H7 (cell line): ENCODE measurements around the gene MAML2. TPM values are rescaled to one million over a fixed set of nuclear protein-coding genes. Genes with fewer than 3 reads are reported as not detected.

ENCODE experiments used
- DNase-seq: peaks from one replicate; pipeline ENCODE4 v3.0.0; 2012
- H3K27me3 ChIP-seq: 2 replicates; pipeline ENCODE4 v1.6.0; 2011; ENCODE audit warnings: mild to moderate bottlenecking, low read length; ENCODE audit not compliant: control insufficient read depth, insufficient read depth
- H3K36me3 ChIP-seq: replicated peaks from 2 replicates; pipeline ENCODE4 v1.5.1; 2011; ENCODE audit warnings: low read length; ENCODE audit not compliant: control insufficient read depth, insufficient read depth
- H3K4me3 ChIP-seq: 2 replicates; pipeline ENCODE4 v1.5.1; 2011; ENCODE audit warnings: low read depth, mild to moderate bottlenecking, control low read depth, low read length, moderate library complexity; ENCODE audit not compliant: insufficient read depth
- total RNA-seq: library from RNA; depleted of rRNA; stranded (reverse); fragments of >200 nt; shearing (Covaris generic); gene quantifications from 2 replicates; pipeline ENCODE4 v1.2.3, GENCODE V29; 2014

The MAML2 gene
- total RNA-seq, 1 experiment from 2014 or later = 3.6 TPM

DNA sequence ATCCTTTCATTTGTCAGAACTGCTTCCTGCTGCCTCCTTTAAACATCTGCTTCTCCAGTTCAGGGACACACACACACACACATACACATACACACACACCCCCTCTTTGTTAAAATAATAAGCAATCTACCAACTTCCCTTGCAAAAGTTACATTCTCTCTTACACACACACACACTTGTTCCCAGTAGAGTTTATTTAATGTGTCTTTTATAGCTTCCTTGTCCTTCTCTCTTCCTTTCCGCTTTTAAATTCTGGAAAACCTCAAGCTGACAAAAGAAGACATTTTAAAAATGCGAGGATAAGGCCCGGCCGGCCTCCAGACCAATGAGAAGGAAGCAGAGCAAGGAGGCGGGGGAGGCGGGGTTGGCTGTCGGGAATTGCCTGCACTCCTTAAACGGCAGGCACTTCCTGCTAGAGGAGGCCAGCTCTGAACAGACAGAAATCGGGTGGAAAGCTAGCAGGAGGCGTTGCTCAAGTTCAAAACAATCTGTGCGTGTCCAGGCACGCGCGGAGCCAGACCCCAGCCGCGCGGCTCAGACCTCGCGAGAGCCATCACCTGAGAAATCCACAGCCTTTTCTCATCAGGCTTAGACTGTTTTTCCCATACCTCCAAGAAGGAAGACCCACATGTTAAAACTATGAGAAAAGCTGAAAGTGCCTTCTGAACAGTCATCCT lies 99.9 kb downstream of the MAML2 start:
- H3K27me3 ChIP-seq = no peaks in the 10 kb centered on the region

DNA sequence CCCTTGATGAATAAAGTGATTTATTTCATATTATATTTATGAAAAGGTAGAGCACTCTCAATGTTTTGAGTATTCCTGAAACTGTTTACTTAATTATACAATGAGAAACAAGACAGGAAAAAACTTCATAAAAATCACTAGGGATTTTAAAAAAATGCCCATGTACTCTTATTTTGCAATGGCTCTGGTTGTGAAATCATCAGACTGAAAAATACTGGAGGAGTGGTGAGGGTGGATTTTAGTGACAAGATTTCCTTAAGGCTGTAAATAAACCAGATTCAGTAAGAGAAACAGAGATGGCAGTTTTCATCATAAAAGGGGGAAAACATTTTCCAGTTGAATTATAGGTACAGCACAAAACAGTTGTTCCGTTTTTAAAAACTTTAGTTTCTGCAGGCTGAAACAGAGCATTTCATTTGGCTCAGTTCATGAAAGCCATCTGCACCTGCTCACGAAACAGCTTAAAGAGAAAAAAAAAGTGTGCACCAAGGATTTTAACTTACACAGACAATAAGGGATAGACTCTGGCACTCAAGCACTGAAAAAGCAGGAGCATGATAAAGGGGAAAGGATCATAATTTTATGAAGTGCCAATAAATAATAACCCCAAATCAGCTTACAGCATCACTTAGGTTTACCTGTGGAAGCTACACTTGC lies 100.7 kb downstream of the MAML2 start:
- H3K4me3 ChIP-seq = no peak overlapping the region
- no peak for DNase-seq
- H3K36me3 ChIP-seq = no peaks in the 10 kb centered on the region
- H3K27me3 ChIP-seq = no peaks in the 10 kb centered on the region

More for the DNA sequence above, 99.9 kb downstream of the MAML2 start:
- peak overlapping the region; percentile 42 for H3K4me3 ChIP-seq
- no peaks in the 10 kb centered on the region for H3K36me3 ChIP-seq
- peak; percentile 90 for DNase-seq

DNA sequence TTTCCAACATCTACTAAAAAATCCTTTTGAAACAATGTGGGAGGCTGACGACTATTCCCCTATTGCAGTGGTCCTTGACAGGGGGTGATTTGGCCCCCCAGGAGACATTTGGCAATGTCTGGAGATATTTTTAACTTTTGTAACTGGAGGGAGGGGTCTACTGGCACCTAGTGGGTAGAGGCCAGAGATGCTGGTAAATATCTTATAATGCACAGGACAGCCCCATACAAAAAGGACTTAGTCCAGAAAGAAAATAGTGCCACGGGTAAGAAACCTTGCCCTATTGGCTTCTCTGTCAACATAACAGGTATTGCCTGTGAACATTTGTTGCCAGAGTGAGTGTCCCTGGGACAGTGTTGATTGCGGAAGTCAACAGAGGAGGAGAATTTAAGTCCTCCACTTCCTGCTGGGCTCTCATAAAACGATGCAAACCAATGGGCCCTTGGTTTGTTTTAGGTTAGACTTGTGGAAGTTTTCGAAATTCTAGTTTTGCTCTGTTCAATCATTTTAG lies 101.6 kb downstream of the MAML2 start:
- peak; percentile 22 for DNase-seq
- Histone ChIP-seq H3K36me3 (no peaks in the 10 kb centered on the region), H3K4me3 (no peak overlapping the region), H3K27me3 (no peaks in the 10 kb centered on the region)

DNA sequence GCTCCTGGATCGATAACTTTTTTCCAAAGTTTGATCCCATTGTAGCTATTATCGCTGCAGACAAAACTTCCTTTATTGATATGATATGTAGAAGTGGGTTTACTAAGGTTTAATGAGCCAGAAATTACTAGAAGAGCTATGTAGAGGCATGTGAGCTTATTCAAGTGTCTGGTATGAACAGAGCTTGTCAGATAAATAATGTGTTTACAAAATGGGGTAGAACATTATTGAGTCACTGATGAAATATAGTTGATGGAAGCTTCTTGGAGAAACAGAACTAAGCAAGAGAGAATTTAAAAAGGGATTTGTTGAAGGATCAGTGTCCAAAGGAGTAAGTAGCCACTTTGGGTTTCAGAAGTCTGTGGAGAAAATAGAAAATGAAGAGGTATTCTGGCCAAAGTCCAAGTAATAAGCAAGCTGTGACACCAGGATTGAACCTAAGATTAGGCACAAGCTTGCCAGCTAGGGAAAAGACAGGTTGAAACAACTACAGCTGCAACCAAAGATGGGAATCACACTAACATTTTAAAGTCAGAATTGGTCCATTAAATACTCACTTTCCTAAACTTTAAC lies 104.3 kb downstream of the MAML2 start:
- DNase-seq = no peak
- H3K27me3 ChIP-seq = no peaks in the 10 kb centered on the region
- no peaks in the 10 kb centered on the region for H3K36me3 ChIP-seq
- no peak overlapping the region for H3K4me3 ChIP-seq

DNA sequence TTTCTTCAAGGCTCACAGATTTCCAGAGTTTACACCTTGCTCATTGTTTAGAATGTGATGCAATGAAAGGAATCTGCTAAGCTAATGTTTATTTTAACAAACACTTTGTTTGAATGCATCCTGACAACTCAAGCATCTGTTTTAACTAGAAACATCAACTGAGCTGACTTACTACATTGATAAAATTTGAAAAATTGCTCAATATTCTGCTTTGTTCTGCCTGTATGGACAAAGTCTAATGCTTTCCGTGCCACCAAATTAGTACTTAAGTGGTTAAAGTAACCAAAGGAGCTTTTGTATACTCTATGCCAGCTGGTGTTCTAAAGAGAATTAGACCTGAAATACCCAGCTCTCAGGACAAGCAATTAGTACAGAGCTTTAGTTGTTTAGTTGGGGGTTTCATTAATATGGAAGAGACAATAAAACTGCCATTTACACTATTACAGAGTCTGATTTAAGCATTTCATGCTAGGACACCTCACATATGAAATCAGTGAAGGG lies 105.2 kb downstream of the MAML2 start:
- Histone ChIP-seq H3K36me3 (no peaks in the 10 kb centered on the region), H3K4me3 (no peak overlapping the region), H3K27me3 (no peaks in the 10 kb centered on the region)
- DNase-seq = no peak

DNA sequence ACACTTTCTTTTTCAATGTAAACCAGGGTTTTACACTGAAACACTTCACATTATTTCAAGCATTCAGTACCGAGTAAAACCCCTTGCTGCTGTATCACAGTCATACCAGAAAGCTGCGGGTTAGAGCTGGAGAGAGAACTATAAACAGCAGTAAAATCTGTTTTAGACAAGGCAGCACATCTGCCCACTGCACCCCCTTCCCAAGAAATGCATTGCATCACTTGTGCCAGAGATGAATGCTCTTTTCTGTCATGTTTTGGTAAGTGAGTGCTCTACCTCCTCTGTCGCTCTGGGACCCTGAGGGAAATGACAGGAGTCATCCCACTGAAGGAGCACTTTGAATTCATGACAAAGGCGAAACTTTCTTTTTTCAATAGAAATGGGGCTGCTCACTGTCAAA lies 107.2 kb downstream of the MAML2 start:
- no peak for DNase-seq
- no peak overlapping the region for H3K4me3 ChIP-seq

DNA sequence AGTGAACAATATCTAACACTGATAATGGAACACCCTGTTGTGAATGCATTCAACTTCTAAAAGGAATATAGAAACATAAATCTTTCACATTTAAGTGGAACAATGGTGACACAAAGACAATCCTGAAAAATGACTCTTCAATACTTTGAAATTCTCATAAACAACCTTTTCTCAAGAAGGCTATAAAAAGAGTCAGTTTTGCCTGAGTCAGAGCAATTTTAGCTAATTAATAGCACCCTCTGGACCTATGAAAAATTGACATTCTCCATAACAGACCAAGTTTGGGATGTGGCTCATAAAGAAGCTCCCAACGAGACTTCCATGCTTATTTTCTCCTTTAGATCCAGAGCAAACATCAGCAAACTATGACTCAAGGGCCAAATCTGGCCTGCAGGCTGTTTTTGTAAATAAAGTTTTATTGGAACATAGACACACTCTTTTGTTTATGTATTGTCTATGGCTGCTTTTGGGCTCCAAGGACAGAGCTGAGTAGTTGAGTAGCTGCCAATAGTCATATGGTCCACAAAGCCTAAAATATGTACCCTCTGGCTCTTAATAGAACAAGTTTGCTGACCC lies 108.0 kb downstream of the MAML2 start:
- DNase-seq = no peak
- Histone ChIP-seq H3K27me3 (no peaks in the 10 kb centered on the region), H3K4me3 (no peak overlapping the region), H3K36me3 (no peaks in the 10 kb centered on the region)

More for the DNA sequence above, 107.2 kb downstream of the MAML2 start:
- H3K36me3 ChIP-seq = no peaks in the 10 kb centered on the region
- no peaks in the 10 kb centered on the region for H3K27me3 ChIP-seq

DNA sequence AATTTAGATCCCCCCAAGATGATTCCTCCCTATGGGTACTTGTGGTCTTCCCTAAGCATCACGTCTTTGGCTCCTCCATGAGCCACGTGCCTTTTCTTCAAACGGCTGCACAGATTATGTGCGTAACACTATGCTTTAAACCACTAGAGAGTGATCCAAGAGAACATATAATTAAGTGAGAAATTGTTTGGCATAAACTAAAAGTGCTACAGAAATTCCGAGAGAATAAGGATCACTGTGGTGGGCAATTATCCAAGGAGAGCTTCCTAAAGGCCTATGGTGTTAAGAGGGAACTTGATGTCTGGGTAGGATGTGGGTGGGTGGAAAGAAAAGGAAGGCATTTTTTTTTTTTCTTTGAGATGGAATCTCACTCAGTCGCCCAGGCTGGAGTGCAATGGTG lies 110.9 kb downstream of the MAML2 start:
- Histone ChIP-seq H3K27me3 (no peaks in the 10 kb centered on the region), H3K36me3 (no peaks in the 10 kb centered on the region), H3K4me3 (no peak overlapping the region)
- no peak for DNase-seq

DNA sequence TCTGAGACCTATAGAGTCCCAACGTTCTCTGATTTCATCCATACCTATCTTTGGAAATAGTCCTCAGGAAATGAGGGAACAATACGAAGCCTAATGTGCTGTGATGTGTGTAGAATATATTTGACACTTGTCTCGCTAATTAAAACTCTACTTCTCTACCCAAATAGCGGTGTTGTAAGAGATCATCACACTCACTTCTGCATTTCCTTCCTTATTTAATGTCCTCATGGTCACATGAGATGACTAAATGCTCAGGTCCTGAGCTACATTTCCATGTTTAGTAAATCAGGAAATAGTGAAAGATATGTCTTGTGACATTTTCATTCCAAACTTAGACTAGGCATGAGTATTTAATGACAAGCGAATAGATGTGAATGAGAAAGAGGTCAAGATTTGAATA lies 112.3 kb downstream of the MAML2 start:
- Histone ChIP-seq H3K4me3 (no peak overlapping the region), H3K36me3 (no peaks in the 10 kb centered on the region), H3K27me3 (no peaks in the 10 kb centered on the region)
- no peak for DNase-seq

DNA sequence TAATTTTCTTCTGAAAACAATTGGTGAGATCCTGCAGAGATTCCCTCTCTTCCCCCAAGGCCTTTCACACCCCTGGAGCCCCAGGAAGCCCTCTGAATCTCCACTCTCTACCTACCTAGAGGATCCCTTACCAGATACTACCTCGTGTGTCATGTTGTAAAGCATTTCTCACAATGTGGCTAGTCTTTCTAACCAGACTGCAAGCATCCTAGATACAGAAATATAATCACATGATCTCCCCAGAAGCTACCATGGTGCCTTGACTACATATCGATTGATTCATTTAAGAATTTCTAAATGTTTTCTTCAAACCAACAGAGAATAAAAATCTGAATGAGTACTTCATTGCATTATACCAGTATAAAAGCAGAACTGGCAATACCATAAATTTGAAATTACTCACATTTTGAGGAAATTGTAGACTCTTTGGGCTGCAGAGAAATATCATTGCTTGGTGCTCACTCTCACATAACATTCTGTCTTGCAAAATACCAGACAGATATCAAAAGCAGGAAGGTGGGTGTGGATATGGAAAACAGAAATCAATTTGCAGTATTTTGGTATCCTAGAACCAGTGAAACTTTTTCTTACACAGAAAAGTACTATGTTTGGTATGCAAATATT lies 113.5 kb downstream of the MAML2 start:
- no peaks in the 10 kb centered on the region for H3K36me3 ChIP-seq
- no peak overlapping the region for H3K4me3 ChIP-seq

DNA sequence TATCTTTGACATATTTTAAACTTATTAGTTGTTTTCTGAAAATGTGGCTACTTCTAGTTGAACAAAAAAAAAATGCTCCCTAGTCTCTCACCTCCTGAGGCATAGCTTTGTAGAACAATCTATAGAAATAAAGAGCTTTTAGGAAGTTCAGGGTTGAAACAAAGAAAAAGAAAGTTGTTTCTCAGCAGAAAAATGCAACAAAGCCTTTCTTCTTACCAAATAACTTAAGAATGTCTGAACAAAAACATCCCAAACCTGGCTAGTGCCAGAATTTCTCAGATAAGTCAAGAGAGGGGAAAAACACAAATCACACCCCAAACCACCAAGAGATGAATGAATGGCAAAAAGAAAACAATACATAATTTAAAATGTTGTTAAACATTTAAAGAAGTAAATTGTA lies 114.1 kb downstream of the MAML2 start:
- Histone ChIP-seq H3K27me3 (no peaks in the 10 kb centered on the region), H3K4me3 (no peak overlapping the region), H3K36me3 (no peaks in the 10 kb centered on the region)
- DNase-seq = no peak

More for the DNA sequence above, 113.5 kb downstream of the MAML2 start:
- no peak for DNase-seq
- H3K27me3 ChIP-seq = no peaks in the 10 kb centered on the region

DNA sequence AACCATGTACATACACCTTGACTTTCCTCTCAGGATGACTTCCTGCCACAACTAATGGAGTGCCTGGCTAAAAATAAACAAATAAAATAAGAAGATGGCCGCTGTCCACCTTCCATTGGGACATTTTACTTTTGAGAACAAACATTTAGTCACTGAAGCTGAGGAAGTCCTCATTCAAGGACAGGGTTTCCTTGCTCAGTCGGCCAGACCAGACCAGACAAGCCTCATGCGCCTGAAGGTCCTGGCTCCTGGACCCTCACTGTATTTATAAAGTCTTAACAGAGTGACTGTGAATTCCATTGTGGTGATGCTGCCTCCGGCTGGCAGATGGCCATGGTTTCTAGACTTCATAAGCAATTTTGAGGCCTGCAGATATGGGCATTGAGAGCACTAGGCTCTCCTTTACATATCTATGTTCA lies 114.5 kb downstream of the MAML2 start:
- no peak overlapping the region for H3K4me3 ChIP-seq
- H3K27me3 ChIP-seq = no peaks in the 10 kb centered on the region
- no peak for DNase-seq
- no peaks in the 10 kb centered on the region for H3K36me3 ChIP-seq

DNA sequence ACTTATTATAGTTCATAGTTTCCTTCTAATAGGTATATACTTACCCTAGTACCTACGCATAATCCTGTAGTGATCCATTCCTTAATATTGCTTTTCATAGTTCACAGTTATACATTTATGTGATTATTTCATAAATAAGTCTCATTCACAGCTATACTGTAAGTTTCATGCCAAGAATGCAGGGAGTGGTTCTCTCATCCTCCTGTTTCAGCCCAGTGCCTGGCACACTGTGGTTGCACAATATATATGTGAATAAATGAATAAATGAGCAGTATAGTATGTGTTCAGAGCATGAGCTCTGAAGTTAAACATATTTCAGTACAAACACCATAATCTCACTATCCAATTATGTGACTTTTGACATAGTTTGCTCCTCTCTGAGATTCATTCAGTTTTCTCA lies 115.8 kb downstream of the MAML2 start:
- no peak for DNase-seq
- H3K36me3 ChIP-seq = no peaks in the 10 kb centered on the region
- H3K27me3 ChIP-seq = no peaks in the 10 kb centered on the region
- no peak overlapping the region for H3K4me3 ChIP-seq

DNA sequence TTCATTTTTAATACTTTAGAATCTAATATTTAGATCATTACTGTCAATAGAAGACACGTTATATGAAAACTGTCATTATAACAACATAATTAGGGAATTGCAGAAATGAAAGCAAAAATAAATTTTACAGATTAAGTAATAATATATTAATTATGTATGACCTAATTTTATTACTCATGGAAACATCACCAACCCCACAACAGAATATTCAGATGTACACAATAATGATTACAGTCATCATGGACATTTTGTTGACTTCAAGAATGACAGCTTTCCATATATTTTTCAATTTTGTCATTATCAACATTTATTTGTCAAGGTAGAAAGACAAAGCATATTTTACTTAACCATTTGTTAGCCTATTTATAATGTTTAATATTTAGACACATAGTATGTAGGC lies 119.9 kb downstream of the MAML2 start:
- Histone ChIP-seq H3K36me3 (no peaks in the 10 kb centered on the region), H3K27me3 (no peaks in the 10 kb centered on the region), H3K4me3 (no peak overlapping the region)
- DNase-seq = no peak
